ENCODE measurements around the gene ZNF75A. TPM values are rescaled to one million over a fixed set of nuclear protein-coding genes. Genes with fewer than 3 reads are reported as not detected.

The ZNF75A gene
- total RNA-seq (2014; rRNA removed; shearing (Covaris generic)): 31.3 and 36.9 TPM in 2 replicates
- polyA plus RNA-seq (2016; fragmentation: Nextera tagmentation; extraction: Ambion mirVana): 24.3 and 29.6 TPM in 2 replicates
- long read RNA-seq, transcript ZNF75A-206 (1 exons, 3,989 nt): major isoform, 5 of 24 reads
- long read RNA-seq, partial matches to known transcripts: 11 of 24 reads
- long read RNA-seq, other reads (novel, unspliced or antisense): 6 of 24 reads

GRCh38 chr16:3305109-3306068, at the start of gene ZNF75A, which contains the start of gene TIGD7:
Gene ZNF75A (plus strand): TSS chr16:3305497. CDS start chr16:3308429, 2,932 bp downstream.
Gene TIGD7 (minus strand): TSS chr16:3305430. CDS start chr16:3300614, 4,816 bp downstream.
- Histone ChIP-seq H3K27ac (ENCODE audit: low read depth) (peak within 1 kb of the TSS; percentile 86; the same call in 1 of the 2 replicates), H3K36me3 (ENCODE audit: insufficient read depth) (peaks cover 32% of the 10 kb centered on the region), H2AFZ (peak within 1 kb of the TSS; percentile 99), H3K9me2 (ENCODE audit: insufficient read depth) (peaks cover 22% of the 10 kb centered on the region), H3F3A (replicated peaks; ENCODE audit: low read depth) (peaks cover 8% of the 10 kb centered on the region; the same call in 1 of the 2 replicates), H3K27me3 (ENCODE audit: insufficient read depth) (peaks cover 5% of the 10 kb centered on the region; the same call in 1 of the 2 replicates), H3K79me2 (replicated peaks; ENCODE audit: insufficient read depth) (peaks cover 34% of the 10 kb centered on the region), H3K4me1 (ENCODE audit: insufficient read depth) (no peaks in the 10 kb centered on the region; the same call in 1 of the 2 replicates), H4K20me1 (replicated peaks; ENCODE audit: insufficient read depth) (no peaks in the 10 kb centered on the region), H3K4me3 (peak within 1 kb of the TSS; percentile 69), H3K4me2 (peak within 1 kb of the TSS; percentile 89)
- Mint-ChIP-seq H3K4me1 (peaks cover 6% of the 10 kb centered on the region; the same call in 2 of the 3 replicates), H3K9me3 (peaks cover 88% of the 10 kb centered on the region), H3K27ac (no peak within 1 kb of the TSS; the same call in 1 of the 2 replicates), H3K4me3 (peak within 1 kb of the TSS; percentile 77), H3K27me3 (ENCODE audit: insufficient read depth, low read depth, poor library complexity) (peaks cover 19% of the 10 kb centered on the region), H3K36me3 (ENCODE audit: low read depth) (peaks cover 88% of the 10 kb centered on the region)
- DNase-seq (ENCODE audit: low spot score) (peak; percentile 96), ATAC-seq (peak; percentile 99)
- TF ChIP-seq ZNF114 (CRISPR knock-in tag; IDR thresholded peaks at IDR 0.05): no peak
- peak; percentile 94 for TF ChIP-seq POLR2AphosphoS5 (IDR thresholded peaks at IDR 0.05; ENCODE audit: low read depth)
- TF ChIP-seq REST (IDR thresholded peaks at IDR 0.05; ENCODE audit: unreplicated experiment): no peak
- peak; percentile 78; the same call in 1 of the 2 replicates for TF ChIP-seq ETS1 (IDR thresholded peaks at IDR 0.05)
- no peak for TF ChIP-seq STAT1 (IDR thresholded peaks at IDR 0.05; ENCODE audit: unreplicated experiment)
- TF ChIP-seq CTCF (conservative IDR thresholded peaks at IDR 0.05; ENCODE audit: low read depth in 2 of 2): no peak; a peak in 1 of 4 replicates
- TF ChIP-seq ZNF331 (CRISPR knock-in tag; IDR thresholded peaks at IDR 0.05; ENCODE audit: low read depth): no peak
- no peak for TF ChIP-seq NANOG (IDR thresholded peaks at IDR 0.05; ENCODE audit: borderline replicate concordance)
- TF ChIP-seq EZH2 (IDR thresholded peaks at IDR 0.05; ENCODE audit: low read depth, unreplicated experiment): no peak
- peak; percentile 87 for TF ChIP-seq CREB1 (CRISPR knock-in tag; IDR thresholded peaks at IDR 0.05; ENCODE audit: low read depth)
- no peak for TF ChIP-seq ZNF462 (CRISPR knock-in tag; IDR thresholded peaks at IDR 0.05)
